Fibroblast of pulmonary artery (primary cell): Measurements from ENCODE around the gene SERPINE2.
A peak's percentile ranks its signal among the peaks of the same experiment; 100 is the strongest.

Experiments
- DNase-seq: peaks from one replicate; pipeline ENCODE4 v3.0.0-alpha.2; 2010; ENCODE audit warnings: low read depth
- H3K4me3 ChIP-seq: replicated peaks from 2 replicates; pipeline ENCODE4 v1.5.1; 2011; ENCODE audit warnings: low read depth, mild to moderate bottlenecking, control low read depth, low read length, moderate library complexity
- CTCF ChIP-seq: IDR thresholded peaks from 2 replicates; pipeline ENCODE4 v1.5.1; 2011; ENCODE audit warnings: mild to moderate bottlenecking, control low read depth, low read length, inconsistent platforms; ENCODE audit errors: missing control alignments

SERPINE2 gene

GRCh38 chr2:223947711-223948205, 91.3 kb downstream of the SERPINE2 start:
- no peak for TF ChIP-seq CTCF
- no peak for DNase-seq
- no peak overlapping the region for H3K4me3 ChIP-seq

- H3K4me3 ChIP-seq: no peak overlapping the region
- no peak for DNase-seq
- no peak for TF ChIP-seq CTCF
Observed at GRCh38 chr2:223945755-223946154, 93.3 kb downstream of the SERPINE2 start.

- peak within 1 kb of the TSS; percentile 90 for H3K4me3 ChIP-seq
Observed at GRCh38 chr2:223944703-223945531, 94.2 kb downstream of the SERPINE2 start, which contains the start of gene WDFY1. Gene WDFY1, minus strand, starts transcription at chr2:223945335. Its CDS starts 51 bp downstream, at chr2:223945284.

GRCh38 chr2:223944166-223944702, 94.9 kb downstream of the SERPINE2 start:
- DNase-seq: no peak
- H3K4me3 ChIP-seq: peak overlapping the region; percentile 90
- no peak for TF ChIP-seq CTCF

More at GRCh38 chr2:223944703-223945531, 94.2 kb downstream of the SERPINE2 start, which contains the start of gene WDFY1:
- no peak for TF ChIP-seq CTCF
- DNase-seq: peak; percentile 91

DNA sequence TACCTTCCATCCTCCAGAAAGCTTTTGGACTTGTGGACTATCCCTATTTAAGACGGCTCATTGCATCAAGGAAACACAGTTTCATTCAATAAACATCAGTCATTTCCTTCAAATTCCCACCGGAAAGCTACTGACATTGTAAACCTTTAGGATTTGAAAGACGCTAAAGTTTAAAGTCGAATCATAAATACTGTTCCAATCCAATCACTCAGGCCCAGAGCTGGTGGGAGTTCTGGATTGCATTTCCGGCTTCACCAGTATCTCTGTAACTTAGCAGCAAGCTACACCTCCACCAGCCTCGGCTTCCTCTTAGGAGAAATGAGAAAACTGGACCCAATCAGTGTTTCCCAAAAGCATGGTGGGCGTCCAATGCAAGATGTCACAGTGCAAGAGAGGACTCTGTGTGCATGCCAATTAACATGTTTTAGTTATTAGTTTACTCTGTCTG, 95.5 kb downstream of the SERPINE2 start:
- peak; percentile 72 for DNase-seq
- TF ChIP-seq CTCF: no peak
- H3K4me3 ChIP-seq: peak overlapping the region; percentile 90

DNA sequence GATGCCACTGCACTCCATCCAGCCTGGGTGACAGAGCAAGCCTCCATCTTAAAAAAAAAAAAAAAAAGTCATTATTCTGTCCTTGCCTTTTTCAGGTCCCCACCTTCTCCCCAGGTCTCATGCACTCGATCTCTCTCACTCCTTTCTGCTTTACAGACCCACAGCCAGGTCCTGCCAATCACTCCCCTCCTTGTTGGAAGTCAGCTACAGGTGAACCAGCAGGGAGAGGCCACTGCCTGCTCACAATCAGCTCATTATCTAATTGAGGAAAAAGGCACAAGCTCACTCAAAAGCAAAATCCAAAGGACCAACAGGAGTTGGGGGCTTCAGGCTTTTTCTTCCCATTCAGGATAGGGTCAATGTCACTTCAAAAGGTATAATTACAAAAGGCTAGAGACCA, 96.0 kb downstream of the SERPINE2 start:
- H3K4me3 ChIP-seq: peak overlapping the region; percentile 90
- no peak for DNase-seq
- TF ChIP-seq CTCF: no peak
